Stimulated activated naive CD8-positive, alpha-beta T cell treated with anti-CD3 and anti-CD28 coated beads, Interleukin-15, amount 100 ng/mL, for 72 hours (primary cell): ENCODE measurements around the gene ABCB8.

Experiments used
- ATAC-seq: fragments of 150-1000 bp; cut with Tn5 transposase; 2 replicates; pipeline ENCODE4 v1.10.0; 2021; ENCODE audit warnings: mild to moderate bottlenecking, moderate library complexity
- DNase-seq, 2 donors: peaks; one replicate each; pipeline ENCODE4 v3.0.0; 2021 to 2022
- H3K27ac Mint-ChIP-seq, 2 donors: one replicate each; pipeline ENCODE4 v1.8.0; 2022; ENCODE audit warnings: mild to moderate bottlenecking in 2 of 2, mixed read lengths in 2 of 2, moderate library complexity in 2 of 2
- H3K27me3 Mint-ChIP-seq: one replicate; pipeline ENCODE4 v1.8.0; 2022; ENCODE audit warnings: mixed read lengths
- H3K4me1 Mint-ChIP-seq: one replicate; pipeline ENCODE4 v1.8.0; 2022; ENCODE audit warnings: mild to moderate bottlenecking, mixed read lengths
- H3K4me3 Mint-ChIP-seq, 2 donors: one replicate each; pipeline ENCODE4 v1.8.0; 2022; ENCODE audit warnings: mild to moderate bottlenecking in 2 of 2, mixed read lengths in 2 of 2, moderate library complexity in 1 of 2
- H3K9me3 Mint-ChIP-seq, 2 donors: one replicate each; pipeline ENCODE4 v1.8.0; 2022; ENCODE audit warnings: mixed read lengths in 2 of 2

ABCB8 gene

GRCh38 chr7:150994141-150994837 is 34.0 kb upstream of the ABCB8 start:
- peaks cover 46% of the 10 kb centered on the region for H3K4me1 Mint-ChIP-seq

GRCh38 chr7:150994838-150995510 is 33.3 kb upstream of the ABCB8 start:
- Mint-ChIP-seq H3K4me3 (peak overlapping the region in 1 of 2 donors; percentile 27), H3K27me3 (no peaks in the 10 kb centered on the region), H3K4me1 (peaks cover 50% of the 10 kb centered on the region), H3K27ac (no peak overlapping the region), H3K9me3 (peaks cover 15 to 17% of the 10 kb centered on the region in 2 donors)
- ATAC-seq: peak; percentile 27
- DNase-seq: no peak

More at GRCh38 chr7:150994141-150994837, 34.0 kb upstream of the ABCB8 start:
- H3K4me3 Mint-ChIP-seq: peak overlapping the region in 1 of 2 donors; percentile 27
- H3K27ac Mint-ChIP-seq: peak overlapping the region in 1 of 2 donors; percentile 4
- ATAC-seq (peak; percentile 43), DNase-seq (no peak)
- no peaks in the 10 kb centered on the region for H3K27me3 Mint-ChIP-seq
- peaks cover 17 to 23% of the 10 kb centered on the region in 2 donors for H3K9me3 Mint-ChIP-seq

GRCh38 chr7:150996376-150997074 is 31.7 kb upstream of the ABCB8 start:
- H3K27me3 Mint-ChIP-seq: no peaks in the 10 kb centered on the region
- H3K9me3 Mint-ChIP-seq: peaks cover 0 to 2% of the 10 kb centered on the region in 2 donors
- H3K4me1 Mint-ChIP-seq: peaks cover 50% of the 10 kb centered on the region
- DNase-seq: no peak
- H3K27ac Mint-ChIP-seq: peak overlapping the region in 1 of 2 donors; percentile 33
- H3K4me3 Mint-ChIP-seq: peak overlapping the region in 1 of 2 donors; percentile 59
- peak; percentile 3 for ATAC-seq

DNA sequence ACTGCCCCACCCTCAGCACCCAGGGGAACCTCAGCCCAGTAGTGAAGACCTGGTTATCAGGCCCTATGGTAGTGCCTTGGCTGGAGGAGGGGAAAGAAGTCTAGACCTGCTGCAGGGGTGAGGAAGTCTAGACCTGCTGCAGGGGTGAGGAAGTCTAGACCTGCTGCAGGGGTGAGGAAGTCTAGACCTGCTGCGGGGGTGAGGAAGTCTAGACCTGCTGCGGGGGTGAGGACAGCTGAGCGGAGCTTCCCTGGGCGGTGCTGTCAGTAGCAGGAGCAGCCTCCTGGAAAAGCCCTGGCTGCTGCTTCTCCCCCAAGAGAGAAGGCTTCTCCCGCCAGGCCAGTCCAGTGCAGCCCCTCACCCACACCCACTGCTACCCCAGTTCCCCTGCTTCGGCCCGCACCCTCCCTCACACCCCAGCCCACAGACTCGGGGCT is 31.2 kb upstream of the ABCB8 start:
- peaks cover 50% of the 10 kb centered on the region for H3K4me1 Mint-ChIP-seq
- no peak for DNase-seq
- no peaks in the 10 kb centered on the region for H3K27me3 Mint-ChIP-seq
- no peak for ATAC-seq
- peak overlapping the region in 1 of 2 donors; percentile 14 for H3K27ac Mint-ChIP-seq
- H3K9me3 Mint-ChIP-seq: no peaks in the 10 kb centered on the region
- peak overlapping the region in 1 of 2 donors; percentile 24 for H3K4me3 Mint-ChIP-seq

DNA sequence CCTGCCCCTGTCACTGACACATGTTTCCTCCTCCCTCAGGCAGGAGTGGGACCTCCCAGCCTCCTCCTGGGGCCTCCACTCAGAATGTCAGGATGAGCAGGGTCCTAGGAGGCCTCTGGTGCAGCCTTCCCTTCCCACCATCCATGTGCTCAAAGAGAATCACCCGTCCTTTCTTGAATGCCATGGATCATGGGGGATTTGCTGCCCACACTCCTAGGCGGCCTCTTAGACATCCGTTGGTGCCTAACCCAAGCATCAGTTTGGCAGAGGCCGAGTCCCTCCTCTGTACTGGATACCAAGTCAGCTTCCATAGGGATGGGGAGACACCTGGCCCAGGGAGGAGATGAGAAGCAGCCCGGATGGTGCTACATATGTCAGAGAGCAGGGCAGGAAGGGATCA is 30.4 kb upstream of the ABCB8 start:
- H3K27ac Mint-ChIP-seq: peak overlapping the region; percentile 82 to 88
- H3K4me1 Mint-ChIP-seq: peaks cover 45% of the 10 kb centered on the region
- no peak overlapping the region for H3K4me3 Mint-ChIP-seq
- H3K9me3 Mint-ChIP-seq: no peaks in the 10 kb centered on the region
- ATAC-seq: no peak
- no peak for DNase-seq
- no peaks in the 10 kb centered on the region for H3K27me3 Mint-ChIP-seq

GRCh38 chr7:150998341-150998740 is 29.9 kb upstream of the ABCB8 start:
- Mint-ChIP-seq H3K27me3 (no peaks in the 10 kb centered on the region), H3K9me3 (no peaks in the 10 kb centered on the region), H3K27ac (no peak overlapping the region), H3K4me3 (no peak overlapping the region), H3K4me1 (peaks cover 44% of the 10 kb centered on the region)
- no peak for ATAC-seq
- no peak for DNase-seq

DNA sequence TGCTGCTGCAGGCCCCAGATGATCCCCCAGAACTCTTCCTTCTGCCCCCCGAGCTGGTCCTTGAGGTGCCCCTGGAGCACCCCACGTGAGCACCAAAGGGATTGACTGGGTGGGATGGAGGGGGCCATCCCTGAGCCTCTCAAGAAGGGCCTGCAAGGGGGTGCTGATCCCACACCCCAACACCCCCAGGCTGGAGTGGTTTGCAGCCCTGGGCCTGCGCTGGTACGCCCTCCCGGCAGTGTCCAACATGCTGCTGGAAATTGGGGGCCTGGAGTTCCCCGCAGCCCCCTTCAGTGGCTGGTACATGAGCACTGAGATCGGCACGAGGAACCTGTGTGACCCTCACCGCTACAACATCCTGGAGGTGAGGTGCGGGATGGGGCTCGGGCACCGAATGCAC is 29.2 kb upstream of the ABCB8 start:
- ATAC-seq (no peak), DNase-seq (no peak)
- peaks cover 44% of the 10 kb centered on the region for H3K4me1 Mint-ChIP-seq
- H3K9me3 Mint-ChIP-seq: no peaks in the 10 kb centered on the region
- no peak overlapping the region for H3K4me3 Mint-ChIP-seq
- no peaks in the 10 kb centered on the region for H3K27me3 Mint-ChIP-seq
- H3K27ac Mint-ChIP-seq: no peak overlapping the region

DNA sequence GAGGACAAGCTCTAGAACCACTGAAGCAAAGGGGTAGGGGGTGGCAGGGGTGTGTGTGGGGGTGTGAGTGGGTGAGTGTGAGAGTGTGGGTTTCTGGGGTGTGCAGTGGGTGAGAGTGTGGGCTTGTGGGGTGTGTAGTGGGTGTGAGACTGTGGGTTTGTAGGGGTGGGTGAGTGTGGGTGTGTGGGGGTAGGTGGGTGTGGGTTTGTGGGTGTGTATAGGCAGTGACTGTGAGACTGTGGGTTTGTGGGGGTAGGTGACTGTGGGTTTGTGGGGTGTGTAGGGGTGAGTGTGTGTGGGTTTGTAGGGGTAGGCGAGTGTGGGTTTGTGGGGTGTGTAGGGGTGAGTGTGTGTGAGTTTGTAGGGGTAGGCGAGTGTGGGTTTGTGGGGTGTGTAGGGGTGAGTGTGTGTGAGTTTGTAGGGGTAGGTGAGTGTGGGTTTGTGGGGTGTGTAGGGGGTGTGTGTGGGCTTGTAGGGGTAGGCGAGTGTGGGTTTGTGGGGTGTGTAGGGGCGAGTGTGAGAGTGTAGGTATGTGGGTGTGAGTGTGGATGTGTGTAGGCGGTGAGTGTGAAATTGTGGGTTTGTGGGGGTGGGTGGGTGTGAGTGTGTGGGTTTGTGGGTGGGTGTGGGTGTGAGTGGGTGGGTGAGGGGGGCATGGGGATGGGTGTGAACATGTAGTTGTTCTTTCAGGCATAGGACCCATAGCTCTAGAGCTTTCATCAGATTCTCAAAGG is 28.6 kb upstream of the ABCB8 start:
- H3K27me3 Mint-ChIP-seq: no peaks in the 10 kb centered on the region
- H3K27ac Mint-ChIP-seq: no peak overlapping the region
- no peak overlapping the region for H3K4me3 Mint-ChIP-seq
- no peaks in the 10 kb centered on the region for H3K9me3 Mint-ChIP-seq
- DNase-seq (no peak), ATAC-seq (no peak)
- peaks cover 42% of the 10 kb centered on the region for H3K4me1 Mint-ChIP-seq

GRCh38 chr7:151000897-151001495 is 27.3 kb upstream of the ABCB8 start:
- H3K9me3 Mint-ChIP-seq: no peaks in the 10 kb centered on the region
- H3K27me3 Mint-ChIP-seq: no peaks in the 10 kb centered on the region
- ATAC-seq (no peak), DNase-seq (no peak)
- no peak overlapping the region for H3K4me3 Mint-ChIP-seq
- no peak overlapping the region for H3K27ac Mint-ChIP-seq
- peaks cover 36% of the 10 kb centered on the region for H3K4me1 Mint-ChIP-seq

- H3K9me3 Mint-ChIP-seq: no peaks in the 10 kb centered on the region
- peaks cover 31% of the 10 kb centered on the region for H3K4me1 Mint-ChIP-seq
- H3K4me3 Mint-ChIP-seq: no peak overlapping the region
- no peak for DNase-seq
- H3K27ac Mint-ChIP-seq: no peak overlapping the region
- H3K27me3 Mint-ChIP-seq: no peaks in the 10 kb centered on the region
- ATAC-seq: peak; percentile 53
These were observed 26.7 kb upstream of the ABCB8 start for GRCh38 chr7:151001546-151001945.

DNA sequence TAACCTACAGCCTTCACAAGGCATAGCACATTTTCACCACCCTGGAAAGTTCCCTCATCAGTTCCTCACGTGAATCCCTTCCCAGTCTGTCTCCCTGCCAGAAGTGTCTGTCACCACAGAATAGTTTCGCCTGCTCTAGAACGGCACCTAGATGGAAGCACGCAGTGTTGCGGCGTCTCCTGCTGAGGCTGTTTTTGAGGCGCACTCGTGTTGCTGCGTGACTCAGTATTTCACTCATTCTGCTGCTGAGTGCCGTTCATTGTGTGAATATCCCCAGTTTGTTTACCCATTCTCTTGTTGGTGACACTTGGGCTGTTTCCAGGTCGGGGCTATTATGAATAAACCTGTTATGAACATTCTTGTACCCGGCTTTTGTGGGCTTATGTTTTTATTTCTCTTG is 24.7 kb upstream of the ABCB8 start:
- Mint-ChIP-seq H3K4me3 (no peak overlapping the region), H3K27ac (no peak overlapping the region), H3K27me3 (no peaks in the 10 kb centered on the region), H3K4me1 (peaks cover 27% of the 10 kb centered on the region), H3K9me3 (no peaks in the 10 kb centered on the region)
- DNase-seq: no peak
- ATAC-seq: no peak

- H3K4me3 Mint-ChIP-seq: no peak overlapping the region
- no peaks in the 10 kb centered on the region for H3K9me3 Mint-ChIP-seq
- no peaks in the 10 kb centered on the region for H3K27me3 Mint-ChIP-seq
- peaks cover 37% of the 10 kb centered on the region for H3K4me1 Mint-ChIP-seq
- no peak for DNase-seq
- H3K27ac Mint-ChIP-seq: peak overlapping the region in 1 of 2 donors; percentile 36
- ATAC-seq: no peak
These were observed 22.7 kb upstream of the ABCB8 start for GRCh38 chr7:151005566-151005965.

- Mint-ChIP-seq H3K4me1 (peaks cover 47% of the 10 kb centered on the region), H3K27ac (no peak overlapping the region), H3K27me3 (no peaks in the 10 kb centered on the region), H3K9me3 (no peaks in the 10 kb centered on the region), H3K4me3 (no peak overlapping the region)
- DNase-seq (no peak), ATAC-seq (no peak)
These were observed 21.5 kb upstream of the ABCB8 start for GRCh38 chr7:151006590-151007300.

DNA sequence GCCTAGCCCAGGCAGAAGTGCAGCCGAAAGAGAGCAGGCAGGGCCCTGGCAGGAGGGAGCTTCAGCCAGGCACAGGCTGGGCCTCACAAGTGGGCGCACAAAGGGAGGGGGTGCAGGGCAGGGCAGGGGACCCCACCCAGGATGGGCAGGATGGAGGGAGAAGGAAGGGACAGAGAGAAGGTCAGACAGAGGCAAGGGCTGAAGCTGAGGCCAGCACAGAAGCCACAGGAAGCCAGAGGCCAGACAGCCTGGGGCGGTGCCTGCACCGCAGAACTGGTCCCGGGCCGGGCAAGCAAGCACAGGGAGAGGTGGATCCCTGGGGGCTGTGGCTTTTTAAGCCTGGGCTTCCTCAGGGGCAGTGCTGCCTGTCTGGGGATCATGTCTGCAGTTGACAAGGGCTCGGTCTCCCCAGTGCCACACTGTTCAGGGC is 20.8 kb upstream of the ABCB8 start:
- Mint-ChIP-seq H3K27ac (peak overlapping the region in 1 of 2 donors; percentile 36), H3K9me3 (no peaks in the 10 kb centered on the region), H3K27me3 (no peaks in the 10 kb centered on the region), H3K4me3 (peak overlapping the region; percentile 76 to 90), H3K4me1 (peaks cover 54% of the 10 kb centered on the region)
- DNase-seq: no peak
- no peak for ATAC-seq
